ENCODE data around the gene HDX. TPM values are rescaled to one million over a fixed set of nuclear protein-coding genes. Genes with fewer than 3 reads are reported as not detected.

HDX gene
- polyA plus RNA-seq, 1 of the 3 experiments (the other 2 are of a cell fraction), result 1.6 TPM

DNA sequence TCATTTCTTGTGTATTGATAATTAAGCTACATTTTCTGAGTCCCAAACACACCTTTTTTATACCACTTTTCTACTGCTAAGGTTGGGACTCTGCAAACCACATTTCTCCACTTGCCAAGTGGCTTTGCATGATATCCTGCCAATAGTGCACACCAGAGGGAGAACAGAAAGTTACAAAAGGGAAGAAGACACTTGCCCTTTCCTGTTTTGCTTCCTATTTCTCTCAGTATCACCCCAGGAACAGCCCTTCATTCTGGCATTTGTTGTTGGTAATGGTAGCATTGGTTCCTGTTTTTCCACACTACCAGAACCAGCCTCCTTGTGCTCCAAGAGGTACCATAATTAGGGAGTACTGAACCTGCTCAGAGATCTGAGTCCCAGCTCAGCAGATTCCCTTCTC, 87.1 kb downstream of the HDX start:
- no peak overlapping the region for H3K9ac ChIP-seq
- H3K27ac ChIP-seq (ENCODE audit: low read depth in 2 of 2, low read length in 1 of 2), result no peak overlapping the region
- no peak overlapping the region for H3K4me3 ChIP-seq (ENCODE audit: low read depth in 2 of 2, low read length in 1 of 2)
- H3K79me2 ChIP-seq (ENCODE audit: insufficient read depth), result no peaks in the 10 kb centered on the region
- H3K27me3 ChIP-seq (ENCODE audit: insufficient read depth), result no peaks in the 10 kb centered on the region
- no peaks in the 10 kb centered on the region for H3K4me1 ChIP-seq (ENCODE audit: control insufficient read depth in 1 of 2, insufficient read depth in 2 of 2, low read depth in 1 of 2, low read length in 1 of 2)
- TF ChIP-seq RAD21 (IDR thresholded peaks at IDR 0.05; ENCODE audit: low read length), result no peak
- ChIA-PET POLR2A (no interaction called here), CTCF (interaction anchor here (1.0 kb wide), 1 partner anchor 23 kb away, joined by 3 read pairs; no protein-coding TSS in a partner anchor)
- DNase-seq, result no peak
- H3K9me2 ChIP-seq, result no peaks in the 10 kb centered on the region
- no peaks in the 10 kb centered on the region for H3K9me3 ChIP-seq
- no peaks in the 10 kb centered on the region for H4K20me1 ChIP-seq (ENCODE audit: insufficient read depth)
- no peaks in the 10 kb centered on the region for H3F3A ChIP-seq (replicated peaks; ENCODE audit: insufficient read depth)
- H3K4me2 ChIP-seq, result no peak overlapping the region
- no peaks in the 10 kb centered on the region for H3K36me3 ChIP-seq (replicated peaks in 1 of 2; ENCODE audit: control insufficient read depth in 1 of 2, insufficient read depth in 2 of 2, low read length in 1 of 2)
- H2AFZ ChIP-seq (ENCODE audit: low read depth), result no peak overlapping the region

DNA sequence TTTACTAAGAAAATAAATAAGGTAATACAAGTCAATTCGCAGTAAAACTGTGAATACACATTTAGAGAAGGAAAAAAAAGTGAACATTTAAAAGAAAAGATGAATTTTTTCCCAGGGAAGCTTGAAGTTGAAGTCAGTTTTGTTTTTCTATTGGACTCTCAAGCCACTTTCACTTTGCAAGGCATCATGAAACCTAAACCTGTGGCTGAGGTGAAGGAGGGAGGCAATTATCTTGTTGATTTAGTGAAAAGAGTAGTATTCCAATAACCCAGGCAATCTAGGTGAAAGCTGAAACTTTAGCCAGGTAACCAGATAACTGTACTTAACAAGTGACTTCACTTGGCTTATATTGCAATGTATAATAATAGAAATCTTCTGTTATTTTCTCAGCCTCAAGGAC, 138.6 kb downstream of the HDX start:
- H2AFZ ChIP-seq (ENCODE audit: low read depth), result no peak overlapping the region
- H4K20me1 ChIP-seq (ENCODE audit: insufficient read depth), result no peaks in the 10 kb centered on the region
- H3K4me2 ChIP-seq, result peak overlapping the region; percentile 49
- 21% methylated on average over 1 of the region's 1 CpG for WGBS (ENCODE audit: low lambda C conversion rate)
- H3K4me1 ChIP-seq (ENCODE audit: control insufficient read depth in 1 of 2, insufficient read depth in 2 of 2, low read depth in 1 of 2, low read length in 1 of 2), result no peaks in the 10 kb centered on the region; a peak in 1 of 4 replicates
- no peak overlapping the region for H3K4me3 ChIP-seq (ENCODE audit: low read depth in 2 of 2, low read length in 1 of 2)
- ChIA-PET CTCF (interaction anchor here (2.0 kb wide), 1 partner anchor 24 kb away, joined by 6 read pairs; no protein-coding TSS in a partner anchor), POLR2A (no interaction called here)
- DNase-seq, result no peak
- H3K9me3 ChIP-seq, result no peaks in the 10 kb centered on the region
- H3K79me2 ChIP-seq (ENCODE audit: insufficient read depth), result no peaks in the 10 kb centered on the region
- no peak overlapping the region for H3K27ac ChIP-seq (ENCODE audit: low read depth in 2 of 2, low read length in 1 of 2)
- H3K27me3 ChIP-seq (ENCODE audit: insufficient read depth), result no peaks in the 10 kb centered on the region
- H3K9me2 ChIP-seq, result no peaks in the 10 kb centered on the region
- H3K36me3 ChIP-seq (replicated peaks in 1 of 2; ENCODE audit: control insufficient read depth in 1 of 2, insufficient read depth in 2 of 2, low read length in 1 of 2), result no peaks in the 10 kb centered on the region
- no peak for TF ChIP-seq TCF12 (IDR thresholded peaks at IDR 0.05)
- no peak for TF ChIP-seq FOSL2 (IDR thresholded peaks at IDR 0.05; ENCODE audit: borderline replicate concordance, low read depth)
- no peak for TF ChIP-seq MXI1 (IDR thresholded peaks at IDR 0.05; ENCODE audit: low read depth, low read length)
- no peak for TF ChIP-seq MEF2A (IDR thresholded peaks at IDR 0.05; ENCODE audit: borderline replicate concordance, low read depth)
- no peak for TF ChIP-seq GABPA (IDR thresholded peaks at IDR 0.05; ENCODE audit: low read depth)
- no peak for TF ChIP-seq FOXJ3 (CRISPR knock-in tag; IDR thresholded peaks at IDR 0.05)
- TF ChIP-seq YY1 (IDR thresholded peaks at IDR 0.05; ENCODE audit: low read depth), result no peak
- TF ChIP-seq, protein P1, sequence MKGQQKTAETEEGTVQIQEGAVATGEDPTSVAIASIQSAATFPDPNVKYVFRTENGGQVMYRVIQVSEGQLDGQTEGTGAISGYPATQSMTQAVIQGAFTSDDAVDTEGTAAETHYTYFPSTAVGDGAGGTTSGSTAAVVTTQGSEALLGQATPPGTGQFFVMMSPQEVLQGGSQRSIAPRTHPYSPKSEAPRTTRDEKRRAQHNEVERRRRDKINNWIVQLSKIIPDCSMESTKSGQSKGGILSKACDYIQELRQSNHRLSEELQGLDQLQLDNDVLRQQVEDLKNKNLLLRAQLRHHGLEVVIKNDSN (IDR thresholded peaks at IDR 0.05; ENCODE audit: borderline replicate concordance, low read depth), result no peak
- TF ChIP-seq JUND (IDR thresholded peaks at IDR 0.05), result no peak
- TF ChIP-seq, protein P2, sequence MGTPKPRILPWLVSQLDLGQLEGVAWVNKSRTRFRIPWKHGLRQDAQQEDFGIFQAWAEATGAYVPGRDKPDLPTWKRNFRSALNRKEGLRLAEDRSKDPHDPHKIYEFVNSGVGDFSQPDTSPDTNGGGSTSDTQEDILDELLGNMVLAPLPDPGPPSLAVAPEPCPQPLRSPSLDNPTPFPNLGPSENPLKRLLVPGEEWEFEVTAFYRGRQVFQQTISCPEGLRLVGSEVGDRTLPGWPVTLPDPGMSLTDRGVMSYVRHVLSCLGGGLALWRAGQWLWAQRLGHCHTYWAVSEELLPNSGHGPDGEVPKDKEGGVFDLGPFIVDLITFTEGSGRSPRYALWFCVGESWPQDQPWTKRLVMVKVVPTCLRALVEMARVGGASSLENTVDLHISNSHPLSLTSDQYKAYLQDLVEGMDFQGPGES (IDR thresholded peaks at IDR 0.05; ENCODE audit: low read depth, low read length), result no peak
- no peak for TF ChIP-seq RAD21 (IDR thresholded peaks at IDR 0.05; ENCODE audit: low read length)
- H3F3A ChIP-seq (replicated peaks; ENCODE audit: insufficient read depth), result no peaks in the 10 kb centered on the region
- no peak overlapping the region for H3K9ac ChIP-seq

DNA sequence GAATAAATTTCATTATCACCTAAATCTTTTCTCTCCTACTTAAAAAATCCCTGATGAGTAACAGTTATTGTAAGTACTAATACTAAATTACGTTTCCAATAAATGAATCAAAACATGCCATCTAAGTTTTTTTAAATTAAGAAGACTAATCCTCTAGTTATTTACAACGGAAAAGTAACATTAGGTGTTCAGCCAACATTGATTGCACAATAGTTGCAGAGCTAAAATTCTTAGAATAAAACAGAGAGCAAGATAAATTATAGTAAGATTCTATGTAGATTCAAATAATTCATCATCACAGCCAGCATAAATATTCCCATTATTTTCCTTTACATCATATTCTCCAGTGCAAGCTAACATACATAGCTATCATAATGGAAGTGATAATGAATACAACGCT, 139.2 kb downstream of the HDX start:
- 17% methylated on average over 3 of the region's 3 CpGs for WGBS (ENCODE audit: low lambda C conversion rate)
- H4K20me1 ChIP-seq (ENCODE audit: insufficient read depth), result no peaks in the 10 kb centered on the region
- no peaks in the 10 kb centered on the region for H3K27me3 ChIP-seq (ENCODE audit: insufficient read depth)
- H3K36me3 ChIP-seq (replicated peaks in 1 of 2; ENCODE audit: control insufficient read depth in 1 of 2, insufficient read depth in 2 of 2, low read length in 1 of 2), result no peaks in the 10 kb centered on the region
- no peaks in the 10 kb centered on the region for H3K9me3 ChIP-seq
- H3K4me2 ChIP-seq, result 0 out of 2 replicates have a peak overlapping the region, but pooled peaks have one; percentile 49
- no peaks in the 10 kb centered on the region for H3K9me2 ChIP-seq
- TF ChIP-seq SIN3A (IDR thresholded peaks at IDR 0.05; ENCODE audit: borderline replicate concordance, low read depth, low read length), result no peak
- H2AFZ ChIP-seq (ENCODE audit: low read depth), result no peak overlapping the region
- no peak overlapping the region for H3K27ac ChIP-seq (ENCODE audit: low read depth in 2 of 2, low read length in 1 of 2)
- no peaks in the 10 kb centered on the region for H3K79me2 ChIP-seq (ENCODE audit: insufficient read depth)
- no peak for DNase-seq
- no peak overlapping the region for H3K4me3 ChIP-seq (ENCODE audit: low read depth in 2 of 2, low read length in 1 of 2)
- ChIA-PET CTCF (interaction anchor here (2.0 kb wide), 1 partner anchor 23 kb away, joined by 6 read pairs; no protein-coding TSS in a partner anchor), POLR2A (no interaction called here)
- H3K4me1 ChIP-seq (ENCODE audit: control insufficient read depth in 1 of 2, insufficient read depth in 2 of 2, low read depth in 1 of 2, low read length in 1 of 2), result no peaks in the 10 kb centered on the region; a peak in 1 of 4 replicates
- no peaks in the 10 kb centered on the region for H3F3A ChIP-seq (replicated peaks; ENCODE audit: insufficient read depth)
- H3K9ac ChIP-seq, result no peak overlapping the region
